GM19240 (cell line): ENCODE results near the gene ST3GAL5.
"Not testable (repeated sequence)": the region's sequence is repeated elsewhere in the genome, so short reads cannot be mapped to it uniquely, and the experiment has no call there.

Experiments used
- DNase-seq: peaks from one replicate; pipeline ENCODE4 v3.0.0; 2011; ENCODE audit warnings: low spot score; ENCODE audit not compliant: insufficient read length

ST3GAL5 gene

GRCh38 chr2:85888684-85889626, at the start of gene ST3GAL5:
ST3GAL5 (minus strand) TSS chr2:85888990; CDS start chr2:85888905, 85 bp downstream.
- DNase-seq: peak; percentile 82

GRCh38 chr2:85938456-85938855, 49.7 kb upstream of the ST3GAL5 start:
- no peak for DNase-seq

- no peak for DNase-seq
Measured at GRCh38 chr2:85937069-85937439, 48.3 kb upstream of the ST3GAL5 start.

- DNase-seq: no peak
Measured at GRCh38 chr2:85936421-85937068, 47.8 kb upstream of the ST3GAL5 start.

GRCh38 chr2:85935746-85936208, 47.0 kb upstream of the ST3GAL5 start:
- no peak for DNase-seq

- DNase-seq: no peak
Measured at GRCh38 chr2:85935170-85935745, 46.5 kb upstream of the ST3GAL5 start.

GRCh38 chr2:85933753-85934594, 45.2 kb upstream of the ST3GAL5 start:
- no peak for DNase-seq

- DNase-seq: not testable (repeated sequence)
Measured at GRCh38 chr2:85931151-85931550, 42.4 kb upstream of the ST3GAL5 start.

- DNase-seq: no peak
Measured at GRCh38 chr2:85930129-85931124, 41.6 kb upstream of the ST3GAL5 start.

- no peak for DNase-seq
Measured at GRCh38 chr2:85929096-85930050, 40.6 kb upstream of the ST3GAL5 start.

- no peak for DNase-seq
Measured at GRCh38 chr2:85926931-85927661, 38.3 kb upstream of the ST3GAL5 start.

GRCh38 chr2:85926526-85926925, 37.7 kb upstream of the ST3GAL5 start:
- DNase-seq: no peak

GRCh38 chr2:85925216-85925671, 36.5 kb upstream of the ST3GAL5 start:
- DNase-seq: no peak

GRCh38 chr2:85924522-85924921, 35.7 kb upstream of the ST3GAL5 start:
- peak; percentile 27 for DNase-seq

- DNase-seq: no peak
Measured at GRCh38 chr2:85922199-85922598, 33.4 kb upstream of the ST3GAL5 start.

GRCh38 chr2:85921659-85922058, 32.9 kb upstream of the ST3GAL5 start:
- DNase-seq: no peak

GRCh38 chr2:85920810-85921545, 32.2 kb upstream of the ST3GAL5 start:
- DNase-seq: no peak
